ENCODE measurements around the gene PREP.
A peak's percentile ranks its signal among the peaks of the same experiment; 100 is the strongest.

Gene PREP

GRCh38 chr6:105276374-105276773 is 126.5 kb downstream of the PREP start:
- Histone ChIP-seq H3K27me3 (ENCODE audit: control insufficient read depth in 3 of 3, insufficient read depth in 3 of 3, low read depth in 1 of 3, low read length in 3 of 3) (no peaks in the 10 kb centered on the region), H3K4me1 (ENCODE audit: control insufficient read depth in 2 of 2, insufficient read depth in 1 of 2, low read depth in 1 of 2, low read length in 2 of 2) (peaks cover 7 to 8% of the 10 kb centered on the region in 2 donors), H3K4me2 (ENCODE audit: insufficient read depth, low read length, poor library complexity, severe bottlenecking) (no peak overlapping the region), H3K14ac (ENCODE audit: low read length) (no peak overlapping the region), H3K4me3 (ENCODE audit: low read length in 2 of 2) (no peak overlapping the region), H3K36me3 (replicated peaks in 1 of 2; ENCODE audit: control insufficient read depth in 2 of 2, insufficient read depth in 2 of 2, low read length in 2 of 2) (peaks cover 0 to 58% of the 10 kb centered on the region in 2 donors), H4K8ac (ENCODE audit: low read depth, low read length) (no peak overlapping the region), H2AFZ (ENCODE audit: low read length) (no peak overlapping the region), H2BK12ac (ENCODE audit: low read length) (no peak overlapping the region), H2AK5ac (ENCODE audit: low read depth, low read length) (no peak overlapping the region), H3K4ac (ENCODE audit: low read length) (no peak overlapping the region), H3K9ac (ENCODE audit: low read depth, low read length, poor library complexity) (no peak overlapping the region), H3K27ac (replicated peaks; ENCODE audit: low read length) (no peak overlapping the region), H3K79me1 (ENCODE audit: low read depth, low read length) (no peaks in the 10 kb centered on the region), H3K18ac (ENCODE audit: low read length) (no peak overlapping the region), H2BK15ac (ENCODE audit: low read length) (no peak overlapping the region), H4K91ac (ENCODE audit: low read depth, low read length, poor library complexity) (no peak overlapping the region), H2BK5ac (ENCODE audit: low read length) (no peak overlapping the region), H2BK120ac (ENCODE audit: low read depth, low read length) (no peak overlapping the region), H3K23ac (ENCODE audit: low read depth, low read length, poor library complexity) (no peak overlapping the region), H3K9me3 (replicated peaks in 1 of 2; ENCODE audit: control insufficient read depth in 2 of 2, insufficient read depth in 1 of 2, low read depth in 1 of 2, low read length in 2 of 2) (peaks cover 0 to 5% of the 10 kb centered on the region in 2 donors)
- no peak for DNase-seq (ENCODE audit: low spot score)
- WGBS, 2 donors (ENCODE audit: extremely low coverage in 2 of 2, insufficient read length in 2 of 2, insufficient replicate concordance in 1 of 2) = no CpG with 5 or more reads among the region's 3 CpGs

GRCh38 chr6:105275542-105275941 is 127.3 kb downstream of the PREP start:
- Histone ChIP-seq H4K91ac (ENCODE audit: low read depth, low read length, poor library complexity) (no peak overlapping the region), H3K27me3 (ENCODE audit: control insufficient read depth in 3 of 3, insufficient read depth in 3 of 3, low read depth in 1 of 3, low read length in 3 of 3) (no peaks in the 10 kb centered on the region), H2AK5ac (ENCODE audit: low read depth, low read length) (no peak overlapping the region), H3K4ac (ENCODE audit: low read length) (no peak overlapping the region), H2BK5ac (ENCODE audit: low read length) (no peak overlapping the region), H2BK12ac (ENCODE audit: low read length) (no peak overlapping the region), H3K4me3 (ENCODE audit: low read length in 2 of 2) (no peak overlapping the region), H3K9me3 (replicated peaks in 1 of 2; ENCODE audit: control insufficient read depth in 2 of 2, insufficient read depth in 1 of 2, low read depth in 1 of 2, low read length in 2 of 2) (peaks cover 0 to 5% of the 10 kb centered on the region in 2 donors), H3K14ac (ENCODE audit: low read length) (no peak overlapping the region), H2BK15ac (ENCODE audit: low read length) (no peak overlapping the region), H3K23ac (ENCODE audit: low read depth, low read length, poor library complexity) (no peak overlapping the region), H3K36me3 (replicated peaks in 1 of 2; ENCODE audit: control insufficient read depth in 2 of 2, insufficient read depth in 2 of 2, low read length in 2 of 2) (peaks cover 0 to 49% of the 10 kb centered on the region in 2 donors), H2BK120ac (ENCODE audit: low read depth, low read length) (no peak overlapping the region), H3K18ac (ENCODE audit: low read length) (no peak overlapping the region), H3K4me2 (ENCODE audit: insufficient read depth, low read length, poor library complexity, severe bottlenecking) (no peak overlapping the region), H3K9ac (ENCODE audit: low read depth, low read length, poor library complexity) (no peak overlapping the region), H3K79me1 (ENCODE audit: low read depth, low read length) (no peaks in the 10 kb centered on the region), H3K4me1 (ENCODE audit: control insufficient read depth in 2 of 2, insufficient read depth in 1 of 2, low read depth in 1 of 2, low read length in 2 of 2) (peaks cover 7 to 8% of the 10 kb centered on the region in 2 donors), H3K27ac (replicated peaks; ENCODE audit: low read length) (no peak overlapping the region), H4K8ac (ENCODE audit: low read depth, low read length) (no peak overlapping the region), H2AFZ (ENCODE audit: low read length) (no peak overlapping the region)
- no peak for DNase-seq (ENCODE audit: low spot score)
- WGBS, 2 donors (ENCODE audit: extremely low coverage in 2 of 2, insufficient read length in 2 of 2, insufficient replicate concordance in 1 of 2) = no CpG with 5 or more reads among the region's 2 CpGs

- WGBS, 2 donors (ENCODE audit: extremely low coverage in 2 of 2, insufficient read length in 2 of 2, insufficient replicate concordance in 1 of 2) = no CpG with 5 or more reads among the region's 4 CpGs
- Histone ChIP-seq H3K9ac (ENCODE audit: low read depth, low read length, poor library complexity) (no peak overlapping the region), H4K91ac (ENCODE audit: low read depth, low read length, poor library complexity) (no peak overlapping the region), H2BK15ac (ENCODE audit: low read length) (no peak overlapping the region), H3K27me3 (ENCODE audit: control insufficient read depth in 3 of 3, insufficient read depth in 3 of 3, low read depth in 1 of 3, low read length in 3 of 3) (no peaks in the 10 kb centered on the region), H3K79me1 (ENCODE audit: low read depth, low read length) (no peaks in the 10 kb centered on the region), H2BK5ac (ENCODE audit: low read length) (no peak overlapping the region), H3K18ac (ENCODE audit: low read length) (no peak overlapping the region), H3K36me3 (replicated peaks in 1 of 2; ENCODE audit: control insufficient read depth in 2 of 2, insufficient read depth in 2 of 2, low read length in 2 of 2) (peaks cover 0 to 41% of the 10 kb centered on the region in 2 donors), H2BK120ac (ENCODE audit: low read depth, low read length) (no peak overlapping the region), H2AFZ (ENCODE audit: low read length) (no peak overlapping the region), H2AK5ac (ENCODE audit: low read depth, low read length) (no peak overlapping the region), H3K4me2 (ENCODE audit: insufficient read depth, low read length, poor library complexity, severe bottlenecking) (no peak overlapping the region), H3K4ac (ENCODE audit: low read length) (no peak overlapping the region), H3K9me3 (replicated peaks in 1 of 2; ENCODE audit: control insufficient read depth in 2 of 2, insufficient read depth in 1 of 2, low read depth in 1 of 2, low read length in 2 of 2) (peaks cover 0 to 5% of the 10 kb centered on the region in 2 donors), H3K27ac (replicated peaks; ENCODE audit: low read length) (no peak overlapping the region), H3K4me1 (ENCODE audit: control insufficient read depth in 2 of 2, insufficient read depth in 1 of 2, low read depth in 1 of 2, low read length in 2 of 2) (peaks cover 7 to 8% of the 10 kb centered on the region in 2 donors), H3K14ac (ENCODE audit: low read length) (no peak overlapping the region), H4K8ac (ENCODE audit: low read depth, low read length) (no peak overlapping the region), H3K23ac (ENCODE audit: low read depth, low read length, poor library complexity) (no peak overlapping the region), H3K4me3 (ENCODE audit: low read length in 2 of 2) (no peak overlapping the region), H2BK12ac (ENCODE audit: low read length) (no peak overlapping the region)
- DNase-seq (ENCODE audit: low spot score) = no peak
Observed at GRCh38 chr6:105274678-105275077, 128.2 kb downstream of the PREP start.

GRCh38 chr6:105273589-105273988 is 129.3 kb downstream of the PREP start:
- Histone ChIP-seq H2BK120ac (ENCODE audit: low read depth, low read length) (no peak overlapping the region), H3K4me1 (ENCODE audit: control insufficient read depth in 2 of 2, insufficient read depth in 1 of 2, low read depth in 1 of 2, low read length in 2 of 2) (peaks cover 7 to 8% of the 10 kb centered on the region in 2 donors), H2AFZ (ENCODE audit: low read length) (no peak overlapping the region), H3K14ac (ENCODE audit: low read length) (no peak overlapping the region), H2BK15ac (ENCODE audit: low read length) (no peak overlapping the region), H3K36me3 (replicated peaks in 1 of 2; ENCODE audit: control insufficient read depth in 2 of 2, insufficient read depth in 2 of 2, low read length in 2 of 2) (peaks cover 0 to 37% of the 10 kb centered on the region in 2 donors), H3K27me3 (ENCODE audit: control insufficient read depth in 3 of 3, insufficient read depth in 3 of 3, low read depth in 1 of 3, low read length in 3 of 3) (no peaks in the 10 kb centered on the region), H3K18ac (ENCODE audit: low read length) (peak overlapping the region; percentile 73), H3K4ac (ENCODE audit: low read length) (no peak overlapping the region), H3K4me2 (ENCODE audit: insufficient read depth, low read length, poor library complexity, severe bottlenecking) (no peak overlapping the region), H4K8ac (ENCODE audit: low read depth, low read length) (no peak overlapping the region), H3K4me3 (ENCODE audit: low read length in 2 of 2) (no peak overlapping the region), H3K9ac (ENCODE audit: low read depth, low read length, poor library complexity) (no peak overlapping the region), H2BK12ac (ENCODE audit: low read length) (no peak overlapping the region), H2AK5ac (ENCODE audit: low read depth, low read length) (no peak overlapping the region), H3K27ac (replicated peaks; ENCODE audit: low read length) (no peak overlapping the region), H2BK5ac (ENCODE audit: low read length) (no peak overlapping the region), H4K91ac (ENCODE audit: low read depth, low read length, poor library complexity) (no peak overlapping the region), H3K9me3 (replicated peaks in 1 of 2; ENCODE audit: control insufficient read depth in 2 of 2, insufficient read depth in 1 of 2, low read depth in 1 of 2, low read length in 2 of 2) (peaks cover 0 to 5% of the 10 kb centered on the region in 2 donors), H3K79me1 (ENCODE audit: low read depth, low read length) (no peaks in the 10 kb centered on the region), H3K23ac (ENCODE audit: low read depth, low read length, poor library complexity) (no peak overlapping the region)
- WGBS, 2 donors (ENCODE audit: extremely low coverage in 2 of 2, insufficient read length in 2 of 2, insufficient replicate concordance in 1 of 2) = no CpG with 5 or more reads among the region's 8 CpGs
- no peak for DNase-seq (ENCODE audit: low spot score)
